Subcutaneous adipose tissue (tissue), 4 donors: ENCODE measurements around the gene PFKP. TPM values are rescaled to one million over a fixed set of nuclear protein-coding genes. Genes with fewer than 3 reads are reported as not detected.

Experiments
- total RNA-seq, 4 donors: library from RNA; depleted of rRNA; stranded (reverse); fragments of >200 nt; gene quantifications; one replicate each; pipeline ENCODE4 v1.1.0, GENCODE V29; 2016
- TF ChIP-seq, protein P1 (sequence below): fragments of 450-650 bp; IDR thresholded peaks from one replicate; pipeline ENCODE4 v1.5.1; 2016; ENCODE audit warnings: low read depth, mild to moderate bottlenecking, control low read depth, antibody characterized with exemption, moderate library complexity

The PFKP gene
- total RNA-seq, 4 donors from 2014 or later, result 18.3 to 25.3 (median 20.0) TPM

DNA sequence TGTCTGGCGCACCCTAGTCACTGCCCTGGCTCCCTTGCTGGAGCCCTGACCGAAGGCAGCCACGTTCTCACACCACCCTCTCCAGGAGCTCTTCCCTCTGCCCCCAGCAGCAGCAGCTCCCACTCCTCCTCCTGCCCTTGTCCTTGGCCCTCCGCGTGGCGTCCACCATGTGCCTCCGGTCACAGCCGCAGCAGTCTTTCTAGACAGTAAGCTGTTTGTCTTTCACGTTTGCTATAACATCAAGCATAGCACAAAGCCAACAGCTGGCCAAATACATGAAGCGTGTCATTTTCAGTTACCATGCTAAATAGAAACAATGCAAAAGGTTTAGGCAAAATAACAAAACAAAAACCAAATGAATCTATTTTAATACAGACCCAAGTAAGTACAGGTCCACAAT lies 101.9 kb downstream of the PFKP start:
- TF ChIP-seq, protein P1, sequence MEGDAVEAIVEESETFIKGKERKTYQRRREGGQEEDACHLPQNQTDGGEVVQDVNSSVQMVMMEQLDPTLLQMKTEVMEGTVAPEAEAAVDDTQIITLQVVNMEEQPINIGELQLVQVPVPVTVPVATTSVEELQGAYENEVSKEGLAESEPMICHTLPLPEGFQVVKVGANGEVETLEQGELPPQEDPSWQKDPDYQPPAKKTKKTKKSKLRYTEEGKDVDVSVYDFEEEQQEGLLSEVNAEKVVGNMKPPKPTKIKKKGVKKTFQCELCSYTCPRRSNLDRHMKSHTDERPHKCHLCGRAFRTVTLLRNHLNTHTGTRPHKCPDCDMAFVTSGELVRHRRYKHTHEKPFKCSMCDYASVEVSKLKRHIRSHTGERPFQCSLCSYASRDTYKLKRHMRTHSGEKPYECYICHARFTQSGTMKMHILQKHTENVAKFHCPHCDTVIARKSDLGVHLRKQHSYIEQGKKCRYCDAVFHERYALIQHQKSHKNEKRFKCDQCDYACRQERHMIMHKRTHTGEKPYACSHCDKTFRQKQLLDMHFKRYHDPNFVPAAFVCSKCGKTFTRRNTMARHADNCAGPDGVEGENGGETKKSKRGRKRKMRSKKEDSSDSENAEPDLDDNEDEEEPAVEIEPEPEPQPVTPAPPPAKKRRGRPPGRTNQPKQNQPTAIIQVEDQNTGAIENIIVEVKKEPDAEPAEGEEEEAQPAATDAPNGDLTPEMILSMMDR, result no peak

GRCh38 chr10:3169673-3170072 lies 102.3 kb downstream of the PFKP start:
- TF ChIP-seq, protein P1, result no peak

DNA sequence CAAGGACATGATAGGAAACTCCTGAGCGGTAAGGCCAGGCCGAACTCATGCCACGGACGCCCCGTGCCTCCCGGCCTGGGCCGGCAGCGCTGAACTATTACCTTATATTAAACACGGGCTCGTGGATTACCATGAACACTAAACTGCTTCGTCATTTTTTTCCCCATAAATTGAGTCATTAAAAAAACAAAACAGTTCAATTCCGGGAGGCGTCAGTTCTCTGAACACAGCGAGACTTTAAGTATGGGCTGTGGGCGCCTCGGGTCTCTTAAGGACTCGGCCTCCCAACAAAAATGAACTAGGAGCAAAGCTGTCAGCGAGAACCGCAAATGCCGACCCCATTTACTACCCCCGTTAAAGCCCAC lies 104.7 kb downstream of the PFKP start:
- TF ChIP-seq, protein P1, result no peak

DNA sequence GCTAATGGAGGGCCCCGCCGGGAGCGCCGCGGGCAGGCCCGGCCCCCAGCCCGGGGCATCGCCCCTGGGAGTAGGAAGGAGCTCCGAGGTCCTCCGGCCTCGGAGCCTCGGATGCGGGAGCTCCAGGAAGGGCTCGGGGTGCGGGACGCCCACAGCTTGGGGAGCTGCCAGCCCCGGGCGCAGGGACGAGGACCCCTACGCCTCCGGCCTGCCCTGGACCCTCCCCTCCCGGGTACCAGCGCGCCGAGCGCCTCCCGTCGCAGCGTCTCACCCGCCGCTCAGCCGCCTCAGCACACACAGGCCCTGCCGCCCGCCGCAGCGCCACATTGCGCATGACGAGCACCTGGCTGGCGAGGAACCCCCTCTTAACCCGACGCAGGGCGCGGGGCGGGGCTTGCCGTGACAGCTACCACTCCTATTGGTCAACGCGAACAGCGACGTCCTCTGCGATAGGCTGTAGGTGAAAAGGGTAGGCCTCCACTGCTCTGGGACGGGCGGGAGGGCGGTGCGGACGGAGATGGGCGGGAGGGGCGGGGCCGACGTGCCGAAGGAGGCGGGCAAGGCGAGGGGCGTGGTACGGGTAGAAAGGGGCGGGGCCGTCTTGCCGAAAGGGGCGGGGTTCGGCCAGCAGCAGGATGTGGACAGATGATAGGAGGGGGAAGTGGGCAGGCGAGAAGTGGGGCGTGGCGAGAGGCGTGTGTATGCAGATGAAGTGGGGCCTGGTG lies 105.3 kb downstream of the PFKP start, which contains the start of gene PITRM1:
PITRM1 (minus strand) TSS at position 337 of the 725 bp plus-strand sequence; CDS start at position 327, 10 bp downstream.
- TF ChIP-seq, protein P1, result no peak

DNA sequence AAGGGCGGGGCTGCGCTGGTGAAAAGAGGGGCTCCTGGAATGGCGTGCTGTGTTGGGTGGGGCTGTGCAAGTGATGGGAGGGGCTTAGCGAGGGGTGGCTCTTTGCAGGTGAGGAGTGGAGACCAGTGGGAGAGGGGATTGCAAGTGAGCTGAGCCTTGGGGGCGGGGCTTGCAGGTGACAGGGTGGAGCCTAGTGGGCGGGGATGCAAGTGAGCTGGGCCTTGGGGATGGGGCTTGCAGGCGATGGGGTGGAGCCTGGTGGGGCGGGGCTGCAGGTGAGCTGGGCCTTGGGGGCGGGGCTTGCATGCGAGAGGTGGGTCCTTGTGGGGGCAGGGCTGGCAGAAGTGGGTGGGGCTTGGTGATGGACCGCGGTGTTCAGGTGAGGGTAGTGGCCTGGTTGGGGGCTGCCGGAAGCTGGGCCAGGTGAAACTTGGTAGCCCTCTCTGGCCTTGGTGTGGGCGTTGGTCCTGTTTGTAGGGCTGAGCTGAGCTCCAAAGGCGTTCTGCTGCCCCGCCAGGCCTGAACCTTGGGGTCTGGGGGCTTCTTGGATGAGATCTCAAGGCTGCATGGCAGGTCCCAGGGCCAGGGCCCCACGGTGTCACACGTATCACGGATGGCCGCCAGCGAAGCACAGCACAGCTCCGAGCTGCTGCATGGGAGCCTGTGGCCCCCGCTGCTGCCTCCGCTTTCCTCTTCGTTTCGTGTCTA lies 106.0 kb downstream of the PFKP start:
- TF ChIP-seq, protein P1, result no peak

GRCh38 chr10:3178042-3178441 lies 110.7 kb downstream of the PFKP start:
- TF ChIP-seq, protein P1, result no peak

GRCh38 chr10:3179174-3179573 lies 111.8 kb downstream of the PFKP start:
- TF ChIP-seq, protein P1, result no peak
